GM19193 (cell line): ENCODE measurements around the gene ZNF782.

Experiments used
- POLR2A ChIP-seq: IDR thresholded peaks from 4 replicates; pipeline ENCODE4 v1.6.1; 2011; ENCODE audit not compliant: insufficient read depth, insufficient read length; ENCODE audit errors: extremely low read depth

The ZNF782 gene

GRCh38 chr9:96858670-96859069 lies 4.4 kb upstream of the ZNF782 start:
- TF ChIP-seq POLR2A, result no peak

DNA sequence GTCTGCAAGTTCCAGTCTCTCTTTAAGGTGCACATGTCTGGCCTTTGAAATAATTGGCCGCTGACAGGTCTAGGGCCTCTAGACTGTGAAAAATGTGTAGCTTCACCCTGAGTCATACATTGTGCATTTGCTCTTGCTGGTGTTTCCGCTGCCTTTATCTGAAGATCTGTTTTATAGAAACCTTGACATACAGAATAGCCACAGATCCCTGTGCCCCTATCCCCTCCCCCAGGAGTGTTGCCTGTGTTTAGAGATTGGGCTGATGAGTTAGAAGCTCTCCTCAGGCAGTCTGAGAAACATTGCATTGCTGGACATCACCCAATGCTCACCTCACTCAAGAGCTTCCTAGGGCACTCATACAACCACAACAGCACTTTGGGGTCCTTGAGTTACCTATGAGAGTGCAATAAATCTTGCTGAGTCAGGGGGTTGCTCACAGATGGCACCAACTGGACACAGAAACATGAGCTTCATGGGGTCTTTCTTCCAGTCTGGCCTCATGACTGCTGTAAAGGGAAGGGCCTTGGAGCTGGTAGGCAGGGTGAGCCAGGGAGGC lies 3.8 kb upstream of the ZNF782 start:
- TF ChIP-seq POLR2A, result no peak

GRCh38 chr9:96856363-96857286 lies 2.3 kb upstream of the ZNF782 start:
- no peak for TF ChIP-seq POLR2A

GRCh38 chr9:96854651-96855273 lies 448 bp upstream of the ZNF782 start:
- no peak for TF ChIP-seq POLR2A

DNA sequence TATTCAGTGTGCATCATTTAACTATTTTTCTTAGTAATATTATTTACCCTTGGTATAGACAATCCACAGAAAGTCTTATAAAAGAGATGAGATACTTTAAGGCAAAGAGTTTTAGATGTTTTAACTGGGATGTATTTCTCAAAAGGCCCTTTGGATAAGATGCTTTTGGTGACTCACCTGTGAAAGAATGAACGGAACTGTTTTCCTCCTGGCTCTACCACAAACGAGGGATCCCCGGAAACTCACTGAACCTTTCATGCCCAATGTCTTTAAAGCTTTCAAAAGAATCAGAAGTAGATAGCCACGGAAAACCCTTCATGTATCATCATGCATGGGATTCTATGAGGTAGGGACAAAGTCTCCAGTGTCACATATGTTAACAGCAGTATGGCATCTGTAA lies 1.6 kb downstream of the ZNF782 start:
- TF ChIP-seq POLR2A, result no peak

GRCh38 chr9:96844040-96844439 lies 10.3 kb downstream of the ZNF782 start:
- TF ChIP-seq POLR2A, result no peak

GRCh38 chr9:96818533-96818932 lies 35.8 kb downstream of the ZNF782 start:
- no peak for TF ChIP-seq POLR2A

GRCh38 chr9:96817973-96818372 lies 36.3 kb downstream of the ZNF782 start:
- no peak for TF ChIP-seq POLR2A

- TF ChIP-seq POLR2A, result no peak
Observed at GRCh38 chr9:96813607-96814006, 40.7 kb downstream of the ZNF782 start.

DNA sequence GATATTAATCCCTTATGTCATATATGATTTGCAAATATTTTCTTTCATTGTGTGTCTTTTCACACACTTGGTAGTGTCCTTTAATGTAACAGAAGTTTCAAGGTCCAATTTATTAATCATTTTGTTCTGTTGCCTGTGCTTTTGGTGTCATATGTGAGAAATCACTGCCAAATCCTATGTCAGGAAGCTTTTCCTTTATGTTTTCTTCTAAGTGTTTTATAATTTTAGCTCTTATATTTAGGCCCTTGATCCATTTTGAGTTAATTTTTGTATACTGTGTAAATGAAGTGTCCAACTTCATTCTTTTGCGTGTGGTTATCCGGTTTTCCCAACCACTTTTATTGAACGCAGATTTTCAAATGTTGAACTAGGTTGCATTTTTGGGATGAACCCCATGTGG lies 70.3 kb downstream of the ZNF782 start:
- TF ChIP-seq POLR2A, result no peak

GRCh38 chr9:96782235-96782634 lies 72.1 kb downstream of the ZNF782 start:
- TF ChIP-seq POLR2A, result no peak

DNA sequence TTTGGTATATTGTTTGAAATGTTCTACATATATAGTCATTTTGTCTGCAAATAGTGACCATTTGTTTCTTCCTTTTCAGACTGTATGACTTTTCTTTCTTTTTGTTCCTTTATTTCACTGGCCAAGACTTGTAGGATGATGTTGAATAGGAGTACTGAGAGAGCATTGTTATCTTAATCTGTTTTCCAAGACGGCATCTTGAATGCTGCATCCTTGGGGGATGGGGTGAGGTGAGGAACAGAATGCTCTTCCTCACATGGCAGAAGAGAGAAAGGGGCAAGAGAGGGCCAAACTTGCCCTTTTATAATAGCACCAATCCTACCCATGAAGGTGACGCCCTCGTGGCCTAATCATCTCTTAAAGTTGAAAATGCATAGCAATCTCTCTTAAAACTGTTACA lies 72.8 kb downstream of the ZNF782 start:
- TF ChIP-seq POLR2A, result no peak

GRCh38 chr9:96779089-96779488 lies 75.2 kb downstream of the ZNF782 start:
- no peak for TF ChIP-seq POLR2A

GRCh38 chr9:96777426-96777864 lies 76.9 kb downstream of the ZNF782 start:
- TF ChIP-seq POLR2A, result no peak

- no peak for TF ChIP-seq POLR2A
Observed at GRCh38 chr9:96771124-96771523, 83.2 kb downstream of the ZNF782 start.

DNA sequence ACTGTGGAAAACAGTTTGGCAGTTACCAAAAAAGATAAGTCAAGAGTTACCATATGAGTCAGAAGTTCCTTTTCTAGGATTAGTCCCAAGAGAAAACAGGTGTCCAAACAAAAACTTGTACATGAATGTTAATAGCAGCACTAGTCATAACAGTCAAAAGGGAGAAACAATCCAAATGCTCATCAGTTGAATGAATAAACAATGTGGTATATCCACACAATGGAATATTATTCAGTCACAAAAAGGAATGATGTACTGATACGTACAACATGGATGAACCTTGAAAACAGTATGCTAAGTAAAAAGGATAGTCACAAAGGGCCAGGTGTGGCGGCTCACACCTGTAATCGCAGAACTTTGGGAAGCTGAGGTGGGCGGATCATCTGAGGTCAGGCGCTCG lies 84.3 kb downstream of the ZNF782 start:
- no peak for TF ChIP-seq POLR2A
